Medulla oblongata (tissue), 1 donor: ENCODE results near the gene HOXA6.
A peak's percentile ranks its signal among the peaks of the same experiment; 100 is the strongest.

ENCODE experiments used
- DNase-seq: peaks from one replicate; pipeline ENCODE4 v3.0.0-alpha.2; 2015; ENCODE audit errors: extremely low spot score

HOXA6 gene

GRCh38 chr7:27122077-27122910 is 25.3 kb downstream of the HOXA6 start:
- no peak for DNase-seq

DNA sequence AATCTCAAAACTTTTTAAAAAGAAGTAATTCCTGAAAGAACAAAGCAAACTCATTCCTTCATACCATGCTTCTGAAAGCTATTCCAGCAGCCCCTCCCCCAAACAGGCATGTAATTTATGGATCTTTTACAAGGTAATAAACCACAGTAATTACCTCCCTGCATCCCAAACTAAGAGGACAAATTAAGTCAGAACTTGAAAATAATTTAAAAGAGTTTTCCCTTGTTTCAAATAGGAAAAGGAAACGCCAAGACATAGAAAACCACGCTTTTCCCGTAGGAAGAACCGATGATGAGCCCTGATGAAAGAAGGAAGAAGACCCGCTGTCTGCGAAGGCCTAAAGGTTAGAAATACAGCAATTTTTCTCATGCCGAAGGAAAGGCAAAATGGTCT is 25.9 kb downstream of the HOXA6 start:
- no peak for DNase-seq

DNA sequence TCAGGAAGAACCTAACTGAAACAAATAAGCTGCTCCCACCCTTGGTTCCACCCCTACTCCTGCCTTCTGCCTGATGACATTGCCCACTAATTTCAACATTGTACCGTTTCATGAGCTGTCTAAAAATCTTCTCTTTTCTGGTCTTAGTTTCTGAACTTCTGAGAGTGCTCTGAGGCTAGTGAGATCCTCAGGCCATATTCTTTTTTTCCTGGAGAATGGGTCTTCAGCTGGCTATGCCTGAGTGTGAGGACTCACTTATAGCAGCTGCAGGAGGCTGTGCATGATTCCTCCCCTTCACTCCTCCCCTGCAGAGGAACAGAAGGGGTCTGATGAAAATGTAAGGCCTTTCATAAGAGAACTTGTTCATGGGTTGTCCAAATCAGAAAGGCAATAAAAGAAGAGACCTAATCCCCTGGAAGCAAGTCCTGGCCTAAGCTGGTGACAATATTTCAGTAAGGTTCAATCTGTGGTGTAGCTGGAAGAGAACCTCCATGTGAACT is 28.1 kb downstream of the HOXA6 start:
- no peak for DNase-seq

GRCh38 chr7:27118580-27118979 is 29.0 kb downstream of the HOXA6 start:
- DNase-seq: no peak

DNA sequence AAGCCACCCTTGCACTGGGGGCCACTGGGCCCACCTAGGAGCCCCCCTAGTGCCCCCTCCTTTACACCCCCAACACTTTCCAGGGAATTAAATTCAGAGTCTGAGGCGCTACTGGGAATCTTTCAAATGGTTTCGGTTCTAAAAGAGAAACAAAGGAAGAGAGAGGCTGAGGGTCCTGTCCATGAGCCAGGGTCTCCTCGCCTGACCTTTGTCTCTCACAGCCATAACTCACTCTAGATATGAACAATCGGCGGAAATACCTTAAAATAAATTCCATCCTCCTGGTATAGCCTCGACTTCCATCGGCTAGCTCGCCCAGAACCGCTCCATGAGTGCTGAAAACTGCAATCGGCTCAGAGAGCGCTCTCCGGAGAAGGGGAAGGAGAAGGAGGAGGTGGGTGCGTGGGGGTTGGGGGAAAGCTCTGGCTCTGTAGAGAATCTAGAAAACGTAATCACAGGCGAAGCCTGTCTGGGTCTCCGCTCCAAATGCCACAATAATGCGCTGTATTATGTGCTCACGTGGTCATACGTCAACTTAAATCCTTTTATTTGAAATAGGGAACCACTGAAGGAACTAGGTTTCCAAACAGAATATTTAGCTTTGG is 29.6 kb downstream of the HOXA6 start:
- DNase-seq: no peak

DNA sequence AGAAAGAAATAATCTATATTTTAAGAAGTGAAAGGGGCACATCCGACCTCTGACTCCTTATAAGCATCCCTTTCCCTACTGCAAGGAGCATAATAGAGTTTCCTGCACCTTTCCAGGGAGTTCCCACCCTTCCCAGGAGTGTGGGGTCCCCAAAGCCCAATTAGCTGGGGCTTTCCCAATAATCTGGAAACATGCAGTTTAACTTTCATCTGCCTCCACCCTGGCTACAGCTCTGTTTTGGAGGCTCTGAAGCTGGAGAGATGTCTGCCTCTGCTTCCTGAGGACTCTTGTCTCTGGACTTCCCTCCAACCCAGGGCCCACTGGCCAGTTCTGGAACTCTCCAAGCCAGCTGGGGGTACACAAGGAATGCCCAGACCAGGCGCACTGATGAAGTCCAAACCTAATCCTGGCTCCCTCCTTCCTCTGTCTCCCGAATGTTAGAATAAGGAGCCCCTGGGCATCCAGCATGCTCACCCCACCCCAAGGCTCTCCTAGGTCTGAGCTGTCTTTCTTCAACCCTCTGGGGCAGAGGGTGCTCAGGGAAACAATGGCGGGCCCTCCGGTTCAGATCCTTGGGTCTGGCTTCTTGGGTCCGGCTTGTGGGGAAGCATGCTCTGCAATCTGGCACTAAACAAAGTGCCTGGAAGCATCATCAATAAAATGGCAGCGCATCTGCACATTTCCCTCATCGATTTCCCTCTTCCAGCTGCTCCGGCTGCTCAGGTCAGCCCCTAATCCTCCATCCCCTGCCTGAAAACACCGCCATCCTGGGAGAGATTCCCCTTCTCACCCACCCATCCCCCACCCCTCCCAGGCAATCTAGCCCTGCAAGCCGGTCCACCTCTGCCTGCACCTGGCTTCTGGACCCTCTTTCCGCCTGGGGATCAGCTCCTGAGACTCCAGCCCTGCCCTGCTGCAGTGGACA is 30.4 kb downstream of the HOXA6 start:
- no peak for DNase-seq

GRCh38 chr7:27116031-27116961 is 31.3 kb downstream of the HOXA6 start:
- DNase-seq: no peak

DNA sequence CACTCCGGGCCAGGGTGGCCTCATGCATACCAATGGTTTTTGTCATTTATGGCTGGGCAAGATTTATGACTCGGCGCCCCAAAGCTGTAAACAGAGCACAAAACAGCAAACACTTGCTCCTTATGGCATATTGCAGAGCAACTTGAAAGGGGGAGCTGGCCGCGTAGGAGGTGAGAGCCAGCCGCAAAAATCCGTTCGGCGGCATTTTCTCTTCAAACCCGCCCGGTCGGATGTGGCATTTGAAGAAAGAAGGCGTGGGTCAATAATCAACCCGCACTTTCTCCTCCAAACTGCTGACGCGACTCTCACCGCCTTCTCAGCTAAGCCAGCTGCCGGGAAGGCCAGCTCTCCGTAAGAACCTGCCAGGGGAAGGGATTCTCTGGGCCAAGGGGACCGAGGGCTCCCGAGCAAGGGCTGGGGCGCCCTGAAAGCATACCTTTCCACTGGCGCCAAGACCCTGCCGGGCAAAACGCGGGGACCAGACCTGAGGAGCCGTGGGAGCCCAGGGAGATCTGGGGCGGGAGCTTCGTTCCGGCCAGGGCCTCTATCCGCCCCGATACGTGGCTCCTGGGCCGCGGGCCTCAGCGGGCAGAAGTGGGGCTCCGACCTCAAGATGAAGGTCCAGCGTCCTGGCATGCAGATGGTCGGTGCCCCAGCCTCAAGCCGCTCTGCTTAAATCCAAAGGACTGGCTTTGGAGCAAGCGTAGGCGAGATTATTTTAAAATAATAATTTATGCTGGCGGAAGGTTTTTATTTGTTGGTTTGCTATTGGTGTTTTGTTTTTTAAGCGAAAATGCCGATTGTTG is 32.1 kb downstream of the HOXA6 start:
- DNase-seq: no peak

- DNase-seq: no peak
These were observed 32.7 kb downstream of the HOXA6 start for GRCh38 chr7:27114881-27115220.

DNA sequence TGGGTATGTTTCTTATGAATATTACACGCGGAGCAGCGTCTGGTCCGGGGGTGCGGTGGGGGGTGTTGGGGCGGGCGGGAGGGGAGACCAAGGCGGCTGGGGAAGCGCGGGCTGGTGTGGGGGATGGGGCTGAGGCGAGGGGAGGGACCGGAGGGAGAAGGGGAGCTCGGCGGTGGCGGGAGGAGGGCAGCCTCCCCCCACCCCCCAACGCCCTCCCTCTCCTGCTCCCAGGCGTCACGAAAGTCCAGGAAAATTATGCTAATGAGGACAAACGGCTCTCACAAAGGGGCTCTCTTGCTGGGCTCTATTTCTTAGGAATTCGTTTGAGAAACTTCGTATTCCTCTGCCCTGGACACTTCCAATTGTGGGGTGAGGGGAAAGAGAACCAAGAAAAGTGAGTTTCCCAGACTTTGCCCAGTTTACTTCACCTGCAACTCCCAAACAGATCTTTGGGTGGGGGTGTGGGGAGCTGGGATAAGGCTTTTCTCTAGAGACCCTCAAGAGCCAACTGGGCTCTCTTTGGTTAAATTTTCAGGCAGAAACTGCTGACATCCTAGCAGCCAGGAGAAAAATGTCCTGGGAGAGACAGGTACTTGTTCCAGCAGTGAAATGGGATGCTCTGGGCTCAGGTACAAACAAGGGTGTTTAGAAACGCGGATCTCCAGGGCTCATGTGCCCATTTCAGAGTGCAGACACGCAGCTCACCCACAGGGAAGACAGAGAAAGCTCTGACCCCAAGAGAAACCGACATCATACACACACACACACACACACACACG is 33.4 kb downstream of the HOXA6 start:
- DNase-seq: peak; percentile 46

GRCh38 chr7:27112955-27113949 is 34.3 kb downstream of the HOXA6 start:
- DNase-seq: no peak

DNA sequence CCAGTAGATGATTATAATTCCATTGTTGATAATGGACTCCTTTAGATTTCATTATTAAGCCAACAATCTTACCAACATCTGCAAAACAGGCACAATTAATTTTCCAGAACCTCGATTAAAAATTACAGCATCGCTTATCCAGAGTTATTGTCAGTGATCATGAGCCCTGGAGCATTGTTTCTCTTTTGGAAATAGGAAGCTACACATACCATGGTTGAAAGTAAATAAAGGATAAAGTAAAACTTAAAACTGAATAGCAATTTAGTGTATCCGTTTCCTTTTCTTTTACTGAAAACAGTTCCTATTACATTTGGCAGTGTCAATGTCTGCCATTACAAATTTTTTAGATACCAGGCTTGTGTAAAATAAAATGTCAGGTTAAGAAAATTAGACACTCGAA is 35.2 kb downstream of the HOXA6 start:
- DNase-seq: no peak

DNA sequence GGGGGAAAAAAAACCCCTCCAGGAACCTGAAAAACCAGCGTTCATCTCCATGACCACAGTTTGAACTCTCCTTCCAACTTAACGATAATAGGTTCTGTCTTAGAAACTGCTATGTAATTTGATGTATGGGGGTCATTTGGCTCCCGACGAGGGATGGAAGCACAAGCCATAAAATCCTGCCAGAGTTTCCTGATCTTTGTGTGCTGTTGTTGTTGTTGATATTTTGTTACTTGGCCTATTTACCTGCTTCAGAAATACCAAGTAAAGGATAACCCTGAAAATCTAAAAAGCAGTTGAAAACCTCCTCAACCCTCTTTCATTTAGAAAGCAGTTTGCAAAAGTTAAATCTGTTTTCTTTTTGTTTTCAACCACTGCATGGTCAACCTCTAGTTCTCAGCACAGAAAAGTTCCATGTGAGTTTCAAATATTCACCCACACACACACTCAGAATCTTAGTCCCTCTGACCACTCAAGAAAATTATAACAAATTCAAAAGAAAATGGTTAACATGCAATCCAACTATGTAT is 35.8 kb downstream of the HOXA6 start:
- DNase-seq: no peak

- DNase-seq: no peak
These were observed 36.4 kb downstream of the HOXA6 start for GRCh38 chr7:27111042-27111750.

DNA sequence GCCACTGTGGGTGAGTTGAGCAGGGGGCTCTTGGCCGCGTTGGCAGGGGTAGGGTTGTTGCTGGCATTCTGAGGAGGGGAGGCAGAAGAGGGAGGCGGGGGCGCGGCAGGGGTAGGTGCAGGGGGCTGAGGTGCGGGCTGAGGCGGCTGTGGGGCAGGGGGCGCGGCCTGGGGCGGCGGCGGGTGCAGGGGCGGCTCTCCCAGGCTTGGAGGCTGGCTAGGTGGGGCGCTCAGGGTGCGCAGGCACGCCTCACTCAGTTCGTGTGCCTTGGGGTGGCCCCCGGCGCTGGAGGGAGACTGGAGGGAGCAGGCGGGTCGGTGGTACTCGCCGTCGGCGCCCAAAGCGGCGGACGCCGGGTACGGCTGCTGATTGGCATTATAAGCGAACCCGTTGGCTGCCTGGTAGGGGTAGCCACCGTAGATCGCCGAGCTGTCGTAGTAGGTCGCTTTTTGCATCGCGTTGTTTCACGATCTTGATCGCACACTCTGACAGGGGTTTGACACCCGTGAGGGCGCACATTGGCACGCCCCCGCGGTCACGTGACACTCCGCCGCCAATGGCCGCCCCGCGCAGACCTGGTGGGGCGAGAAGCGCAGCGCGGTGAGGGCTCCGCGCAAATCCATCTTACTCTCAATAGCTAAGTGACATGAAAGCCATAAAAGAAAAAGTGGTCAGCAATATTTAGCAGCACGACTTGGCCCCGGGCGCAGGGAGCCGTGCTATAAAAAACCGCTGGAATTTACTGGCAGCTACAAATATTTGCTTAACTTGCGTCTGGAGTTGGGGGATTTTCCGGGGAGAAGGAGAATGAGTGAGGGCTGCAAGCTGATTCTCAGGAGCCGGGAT is 37.2 kb downstream of the HOXA6 start:
- peak; percentile 73 for DNase-seq

GRCh38 chr7:27109466-27110185 is 37.9 kb downstream of the HOXA6 start:
- DNase-seq: peak; percentile 23
